WTC11 (cell line): ENCODE measurements around the gene MLH3. TPM values are rescaled to one million over a fixed set of nuclear protein-coding genes. Genes with fewer than 3 reads are reported as not detected.

Experiments used
- ATAC-seq: fragments of 200-7000 bp; cut with Tn5 transposase; 2 replicates; pipeline ENCODE4 v1.10.0; 2021; ENCODE audit warnings: mild to moderate bottlenecking, moderate library complexity
- CTCF ChIA-PET: fragments of 300-600 bp; sonication (Branson Sonifier 250); formaldehyde crosslinking; loops from one replicate; lab custom pipeline; 2021; ENCODE audit warnings: antibody characterized with exemption; lab: Charles Lee
- POLR2A ChIA-PET: fragments of 350-600 bp; sonication (Branson Sonifier 250); formaldehyde crosslinking; loops from one replicate; lab custom pipeline; 2021; ENCODE audit warnings: antibody characterized with exemption; lab: Charles Lee
- DNase-seq: peaks from one replicate; pipeline ENCODE4 v3.0.0; 2021; ENCODE audit warnings: low spot score
- H3K27ac Mint-ChIP-seq: 2 replicates; pipeline ENCODE4 v1.8.0; 2021; ENCODE audit warnings: mixed read lengths
- H3K27me3 Mint-ChIP-seq: 2 replicates; pipeline ENCODE4 v1.8.0; 2021; ENCODE audit warnings: low read depth, mild to moderate bottlenecking, moderate library complexity, mixed read lengths
- H3K36me3 Mint-ChIP-seq: 2 replicates; pipeline ENCODE4 v1.8.0; 2021; ENCODE audit warnings: mixed read lengths
- H3K4me1 Mint-ChIP-seq: 2 replicates; pipeline ENCODE4 v1.8.0; 2022; ENCODE audit warnings: mixed read lengths
- H3K4me3 Mint-ChIP-seq: 2 replicates; pipeline ENCODE4 v1.8.0; 2021; ENCODE audit warnings: mild to moderate bottlenecking, moderate library complexity, mixed read lengths
- H3K9me3 Mint-ChIP-seq: 2 replicates; pipeline ENCODE4 v1.8.0; 2021; ENCODE audit warnings: mixed read lengths
- CREM ChIP-seq: sonication (generic); formaldehyde crosslinking; IDR thresholded peaks from 2 replicates; pipeline ENCODE4 v1.8.1; 2022; ENCODE audit warnings: mild to moderate bottlenecking, missing genetic modification reagents, moderate library complexity
- E2F5 ChIP-seq: sonication (generic); formaldehyde crosslinking; IDR thresholded peaks from 2 replicates; pipeline ENCODE4 v1.8.1; 2022; ENCODE audit warnings: mild to moderate bottlenecking, moderate library complexity, missing genetic modification reagents
- GABPB1 ChIP-seq: sonication (generic); formaldehyde crosslinking; IDR thresholded peaks from 2 replicates; pipeline ENCODE4 v1.8.1; 2023; ENCODE audit warnings: mild to moderate bottlenecking, missing genetic modification reagents
- HMGA2 ChIP-seq: fragments of 250-450 bp; sonication (Bioruptor Pico); IDR thresholded peaks from 2 replicates; pipeline ENCODE4 v1.4.0; 2021; ENCODE audit warnings: mild to moderate bottlenecking, moderate library complexity
- KAT7 ChIP-seq: sonication (generic); formaldehyde crosslinking; IDR thresholded peaks from 2 replicates; pipeline ENCODE4 v1.8.1; 2023; ENCODE audit warnings: missing genetic modification reagents, mild to moderate bottlenecking, borderline replicate concordance
- MXD4 ChIP-seq: fragments of 250-450 bp; sonication (Bioruptor Pico); IDR thresholded peaks from 2 replicates; pipeline ENCODE4 v1.8.0; 2021; ENCODE audit warnings: mild to moderate bottlenecking, moderate library complexity, borderline replicate concordance
- NFE2L1 ChIP-seq: sonication (generic); formaldehyde crosslinking; IDR thresholded peaks from 2 replicates; pipeline ENCODE4 v1.8.1; 2023; ENCODE audit warnings: missing genetic modification reagents
- NFYB ChIP-seq: sonication (generic); formaldehyde crosslinking; conservative IDR thresholded peaks from 2 replicates; pipeline ENCODE4 v1.8.0; 2022; ENCODE audit warnings: low read depth, missing genetic modification reagents
- NR1H2 ChIP-seq: sonication (generic); formaldehyde crosslinking; IDR thresholded peaks from 2 replicates; pipeline ENCODE4 v1.9.0; 2021; ENCODE audit warnings: mild to moderate bottlenecking, moderate library complexity, missing genetic modification reagents
- NR3C1 ChIP-seq: sonication (generic); formaldehyde crosslinking; conservative IDR thresholded peaks from 2 replicates; pipeline ENCODE4 v1.8.1; 2023; ENCODE audit warnings: low read depth, mild to moderate bottlenecking, missing genetic modification reagents
- RORB ChIP-seq: fragments of 250-450 bp; sonication (Bioruptor Pico); IDR thresholded peaks from 2 replicates; pipeline ENCODE4 v1.9.0; 2021; ENCODE audit warnings: mild to moderate bottlenecking
- SMAD4 ChIP-seq: sonication (generic); formaldehyde crosslinking; IDR thresholded peaks from 2 replicates; pipeline ENCODE4 v1.8.0; 2022; ENCODE audit warnings: mild to moderate bottlenecking, missing genetic modification reagents
- ZNF121 ChIP-seq: sonication (generic); formaldehyde crosslinking; IDR thresholded peaks from 2 replicates; pipeline ENCODE4 v1.8.0; 2023; ENCODE audit warnings: missing genetic modification reagents
- ZNF281 ChIP-seq: sonication (generic); formaldehyde crosslinking; IDR thresholded peaks from 2 replicates; pipeline ENCODE4 v1.8.0; 2023; ENCODE audit warnings: mild to moderate bottlenecking, missing genetic modification reagents
- ZNF416 ChIP-seq: fragments of 250-450 bp; sonication (Bioruptor Pico); IDR thresholded peaks from 2 replicates; pipeline ENCODE4 v1.9.0; 2021; ENCODE audit warnings: mild to moderate bottlenecking, inconsistent platforms
- total RNA-seq: library from RNA; stranded (reverse); gene quantifications from 3 replicates; pipeline ENCODE4 v1.2.3, GENCODE V29; 2021
- TF ChIP-seq, protein P1 (sequence below): sonication (generic); formaldehyde crosslinking; IDR thresholded peaks from 2 replicates; pipeline ENCODE4 v1.8.1; 2023; ENCODE audit warnings: mild to moderate bottlenecking, missing genetic modification reagents
- TF ChIP-seq, protein P2 (sequence below): sonication (generic); formaldehyde crosslinking; conservative IDR thresholded peaks from 2 replicates; pipeline ENCODE4 v1.8.1; 2023; ENCODE audit warnings: mild to moderate bottlenecking, low read depth, missing genetic modification reagents, moderate library complexity
- TF ChIP-seq, protein P3 (sequence below): fragments of 250-450 bp; sonication (Bioruptor Pico); IDR thresholded peaks from 2 replicates; pipeline ENCODE4 v1.9.0; 2021; ENCODE audit warnings: moderate library complexity, mild to moderate bottlenecking, inconsistent platforms, borderline replicate concordance

MLH3 gene
- total RNA-seq, 1 experiment from 2014 or later, result 16.7 TPM

DNA sequence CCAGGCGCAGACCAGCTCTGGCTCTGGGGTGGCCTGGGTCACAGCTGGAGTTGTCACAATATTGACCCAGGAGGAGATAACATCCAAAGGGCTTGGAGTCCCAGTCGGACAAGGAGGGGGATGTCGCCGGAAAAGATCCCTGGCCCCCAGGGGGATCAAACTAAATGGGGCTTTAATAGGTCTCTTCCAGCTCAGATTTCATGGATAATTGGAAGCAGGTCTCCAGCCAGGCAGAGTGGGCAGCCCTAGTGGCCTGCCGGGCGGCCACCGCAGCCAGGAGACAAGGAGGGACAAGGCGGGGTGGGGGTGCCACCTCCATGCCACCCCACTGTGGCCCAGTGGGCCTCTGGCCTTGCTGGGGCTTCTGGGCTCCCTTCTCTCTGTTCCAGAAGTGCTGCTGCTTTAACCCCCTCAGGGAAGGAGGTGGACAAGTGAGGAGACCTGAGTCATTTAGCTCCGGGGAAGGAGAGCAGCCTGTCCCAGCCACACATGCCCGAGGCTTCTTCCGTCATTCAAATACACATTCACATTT is 72.8 kb downstream of the MLH3 start (continued):
- no peak for TF ChIP-seq GABPB1 (CRISPR knock-in tag)
- TF ChIP-seq E2F5 (CRISPR knock-in tag), result no peak
- TF ChIP-seq, protein P1, sequence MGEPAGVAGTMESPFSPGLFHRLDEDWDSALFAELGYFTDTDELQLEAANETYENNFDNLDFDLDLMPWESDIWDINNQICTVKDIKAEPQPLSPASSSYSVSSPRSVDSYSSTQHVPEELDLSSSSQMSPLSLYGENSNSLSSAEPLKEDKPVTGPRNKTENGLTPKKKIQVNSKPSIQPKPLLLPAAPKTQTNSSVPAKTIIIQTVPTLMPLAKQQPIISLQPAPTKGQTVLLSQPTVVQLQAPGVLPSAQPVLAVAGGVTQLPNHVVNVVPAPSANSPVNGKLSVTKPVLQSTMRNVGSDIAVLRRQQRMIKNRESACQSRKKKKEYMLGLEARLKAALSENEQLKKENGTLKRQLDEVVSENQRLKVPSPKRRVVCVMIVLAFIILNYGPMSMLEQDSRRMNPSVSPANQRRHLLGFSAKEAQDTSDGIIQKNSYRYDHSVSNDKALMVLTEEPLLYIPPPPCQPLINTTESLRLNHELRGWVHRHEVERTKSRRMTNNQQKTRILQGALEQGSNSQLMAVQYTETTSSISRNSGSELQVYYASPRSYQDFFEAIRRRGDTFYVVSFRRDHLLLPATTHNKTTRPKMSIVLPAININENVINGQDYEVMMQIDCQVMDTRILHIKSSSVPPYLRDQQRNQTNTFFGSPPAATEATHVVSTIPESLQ (CRISPR knock-in tag), result no peak
- TF ChIP-seq HMGA2 (CRISPR knock-in tag), result no peak
- TF ChIP-seq RORB (CRISPR knock-in tag), result no peak
- TF ChIP-seq, protein P2, sequence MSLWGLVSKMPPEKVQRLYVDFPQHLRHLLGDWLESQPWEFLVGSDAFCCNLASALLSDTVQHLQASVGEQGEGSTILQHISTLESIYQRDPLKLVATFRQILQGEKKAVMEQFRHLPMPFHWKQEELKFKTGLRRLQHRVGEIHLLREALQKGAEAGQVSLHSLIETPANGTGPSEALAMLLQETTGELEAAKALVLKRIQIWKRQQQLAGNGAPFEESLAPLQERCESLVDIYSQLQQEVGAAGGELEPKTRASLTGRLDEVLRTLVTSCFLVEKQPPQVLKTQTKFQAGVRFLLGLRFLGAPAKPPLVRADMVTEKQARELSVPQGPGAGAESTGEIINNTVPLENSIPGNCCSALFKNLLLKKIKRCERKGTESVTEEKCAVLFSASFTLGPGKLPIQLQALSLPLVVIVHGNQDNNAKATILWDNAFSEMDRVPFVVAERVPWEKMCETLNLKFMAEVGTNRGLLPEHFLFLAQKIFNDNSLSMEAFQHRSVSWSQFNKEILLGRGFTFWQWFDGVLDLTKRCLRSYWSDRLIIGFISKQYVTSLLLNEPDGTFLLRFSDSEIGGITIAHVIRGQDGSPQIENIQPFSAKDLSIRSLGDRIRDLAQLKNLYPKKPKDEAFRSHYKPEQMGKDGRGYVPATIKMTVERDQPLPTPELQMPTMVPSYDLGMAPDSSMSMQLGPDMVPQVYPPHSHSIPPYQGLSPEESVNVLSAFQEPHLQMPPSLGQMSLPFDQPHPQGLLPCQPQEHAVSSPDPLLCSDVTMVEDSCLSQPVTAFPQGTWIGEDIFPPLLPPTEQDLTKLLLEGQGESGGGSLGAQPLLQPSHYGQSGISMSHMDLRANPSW (CRISPR knock-in tag), result no peak
- TF ChIP-seq NFYB (CRISPR knock-in tag), result no peak
- TF ChIP-seq, protein P3, sequence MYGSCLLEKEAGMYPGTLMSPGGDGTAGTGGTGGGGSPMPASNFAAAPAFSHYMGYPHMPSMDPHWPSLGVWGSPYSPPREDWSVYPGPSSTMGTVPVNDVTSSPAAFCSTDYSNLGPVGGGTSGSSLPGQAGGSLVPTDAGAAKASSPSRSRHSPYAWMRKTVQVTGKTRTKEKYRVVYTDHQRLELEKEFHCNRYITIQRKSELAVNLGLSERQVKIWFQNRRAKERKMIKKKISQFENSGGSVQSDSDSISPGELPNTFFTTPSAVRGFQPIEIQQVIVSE (CRISPR knock-in tag), result no peak
- no peak for TF ChIP-seq ZNF281 (CRISPR knock-in tag)
- TF ChIP-seq SMAD4 (CRISPR knock-in tag), result no peak
- no peak for TF ChIP-seq NR3C1 (CRISPR knock-in tag)
- no peak for TF ChIP-seq ZNF416
- TF ChIP-seq MXD4, result no peak
- no peak for TF ChIP-seq KAT7 (CRISPR knock-in tag)

DNA sequence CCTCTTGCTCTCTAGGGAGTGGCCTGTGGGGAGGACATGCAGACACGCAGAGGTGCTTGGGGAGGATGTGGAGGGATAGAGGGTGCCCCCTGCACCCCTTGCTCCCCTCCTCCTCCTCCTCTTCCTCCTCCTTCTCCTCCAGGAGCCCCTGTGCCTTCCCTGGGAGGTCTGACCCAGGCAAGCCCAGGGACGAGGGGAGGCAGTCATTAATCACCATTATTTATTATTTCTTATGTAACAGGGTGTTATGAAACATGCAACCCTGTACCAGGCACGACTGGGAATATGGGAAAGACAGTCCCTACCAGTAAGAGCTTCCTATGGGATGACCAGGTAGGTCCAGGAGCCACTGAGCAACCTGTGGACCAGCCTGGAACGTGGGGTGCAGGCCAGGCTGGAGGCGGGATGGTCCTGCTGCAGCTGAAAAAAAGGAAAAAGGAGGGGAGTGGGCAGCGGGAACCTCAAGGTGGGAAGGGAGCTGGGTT is 73.3 kb downstream of the MLH3 start:
- CTCF ChIA-PET, result interaction anchor here (2.9 to 5.4 kb wide), 2 partner anchors 29 to 32 kb away, joined by 8 to 53 read pairs; no protein-coding TSS in a partner anchor

More for the DNA sequence above, 73.3 kb downstream of the MLH3 start:
- DNase-seq (no peak), ATAC-seq (no peak)
- Mint-ChIP-seq H3K4me1 (peaks cover 34% of the 10 kb centered on the region), H3K36me3 (no peaks in the 10 kb centered on the region), H3K9me3 (no peaks in the 10 kb centered on the region)
- POLR2A ChIA-PET, result interaction anchor here (1.0 kb wide), 1 partner anchor 55 kb away, joined by 3 read pairs; the partner anchor contains the start of gene RPS6KL1
- TF ChIP-seq ZNF121 (CRISPR knock-in tag) (no peak), NFE2L1 (CRISPR knock-in tag) (no peak), CREM (CRISPR knock-in tag) (no peak), NR1H2 (CRISPR knock-in tag) (no peak), RORB (CRISPR knock-in tag) (no peak)
- TF ChIP-seq, all 79 proteins: peak for 0
- H3K27ac Mint-ChIP-seq, result no peak overlapping the region
- H3K4me3 Mint-ChIP-seq, result no peak overlapping the region
- H3K27me3 Mint-ChIP-seq, result no peaks in the 10 kb centered on the region; the same call in 1 of the 2 replicates
